GM12891 (cell line): ENCODE data around the gene ACTA2.
A peak's percentile ranks its signal among the peaks of the same experiment; 100 is the strongest.

Source experiments
- DNase-seq: peaks from one replicate; pipeline ENCODE4 v3.0.0; 2011; ENCODE audit warnings: low spot score; ENCODE audit not compliant: insufficient read length
- FAIRE-seq: peaks from 2 replicates; lab custom pipeline; 2011; peaks lifted over from hg19 to GRCh38; lab: Jason Lieb, UNC
- PAX5 ChIP-seq: IDR thresholded peaks from 2 replicates; pipeline ENCODE4 v1.6.1; 2011; ENCODE audit warnings: low read length, moderate library complexity, mild to moderate bottlenecking; ENCODE audit not compliant: insufficient read depth, severe bottlenecking
- POLR2A ChIP-seq: IDR thresholded peaks from 2 replicates; pipeline ENCODE4 v1.6.1; 2011; ENCODE audit warnings: low read depth, low read length, control low read depth
- POLR2AphosphoS5 ChIP-seq: IDR thresholded peaks from 2 replicates; pipeline ENCODE4 v1.6.1; 2011; ENCODE audit warnings: low read depth, low read length, control low read depth
- POU2F2 ChIP-seq: IDR thresholded peaks from 2 replicates; pipeline ENCODE4 v1.6.1; 2011; ENCODE audit warnings: low read depth, mild to moderate bottlenecking, control low read depth, low read length, moderate library complexity
- SPI1 ChIP-seq: IDR thresholded peaks from 2 replicates; pipeline ENCODE4 v1.6.1; 2011; ENCODE audit warnings: low read depth, low read length, control low read depth
- TAF1 ChIP-seq: IDR thresholded peaks from 2 replicates; pipeline ENCODE4 v1.6.1; 2011; ENCODE audit warnings: low read depth, low read length, control low read depth

The ACTA2 gene

GRCh38 chr10:88983206-88983605, 30.6 kb upstream of the ACTA2 start:
- TF ChIP-seq POLR2A (no peak), SPI1 (peak; percentile 31; the same call in 1 of the 2 replicates)
- DNase-seq, result no peak
- no peak for FAIRE-seq

- TF ChIP-seq PAX5 (no peak), TAF1 (no peak), POU2F2 (no peak), POLR2AphosphoS5 (no peak), POLR2A (no peak), SPI1 (no peak)
- no peak for FAIRE-seq
- DNase-seq, result no peak
These were observed 29.8 kb upstream of the ACTA2 start for GRCh38 chr10:88982366-88982765.

GRCh38 chr10:88981435-88981834, 28.9 kb upstream of the ACTA2 start:
- no peak for DNase-seq
- TF ChIP-seq SPI1, result no peak
- no peak for FAIRE-seq

- no peak for DNase-seq
These were observed 28.2 kb upstream of the ACTA2 start for GRCh38 chr10:88980800-88981199.

GRCh38 chr10:88980247-88980646, 27.7 kb upstream of the ACTA2 start:
- TF ChIP-seq SPI1 (no peak), PAX5 (no peak), TAF1 (no peak), POU2F2 (no peak), POLR2AphosphoS5 (no peak), POLR2A (no peak)
- FAIRE-seq, result peak; percentile 48
- DNase-seq, result no peak

More at GRCh38 chr10:88980800-88981199, 28.2 kb upstream of the ACTA2 start:
- no peak for FAIRE-seq
- TF ChIP-seq SPI1, result no peak
- no peak for TF ChIP-seq TAF1
- no peak for TF ChIP-seq PAX5
- TF ChIP-seq POLR2A, result no peak
- no peak for TF ChIP-seq POLR2AphosphoS5
- TF ChIP-seq POU2F2, result no peak

- no peak for FAIRE-seq
These were observed 27.0 kb upstream of the ACTA2 start for GRCh38 chr10:88979603-88980002.

GRCh38 chr10:88979153-88979562, 26.6 kb upstream of the ACTA2 start:
- FAIRE-seq, result peak; percentile 62
- no peak for TF ChIP-seq POU2F2
- TF ChIP-seq PAX5, result no peak
- TF ChIP-seq POLR2A, result no peak
- TF ChIP-seq POLR2AphosphoS5, result no peak
- TF ChIP-seq TAF1, result no peak
- no peak for TF ChIP-seq SPI1
- DNase-seq, result no peak

More at GRCh38 chr10:88979603-88980002, 27.0 kb upstream of the ACTA2 start:
- TF ChIP-seq TAF1 (no peak), SPI1 (no peak)
- no peak for DNase-seq

- no peak for FAIRE-seq
- TF ChIP-seq SPI1 (no peak), POU2F2 (no peak), TAF1 (no peak), POLR2AphosphoS5 (no peak), POLR2A (no peak)
- no peak for DNase-seq
These were observed 25.9 kb upstream of the ACTA2 start for GRCh38 chr10:88978463-88978862.

GRCh38 chr10:88975377-88975720, 22.8 kb upstream of the ACTA2 start:
- no peak for TF ChIP-seq PAX5
- TF ChIP-seq POU2F2, result no peak
- no peak for TF ChIP-seq POLR2A
- no peak for TF ChIP-seq SPI1
- TF ChIP-seq POLR2AphosphoS5, result no peak
- TF ChIP-seq TAF1, result no peak
- DNase-seq, result no peak
- FAIRE-seq, result peak; percentile 16

GRCh38 chr10:88974446-88975376, 22.1 kb upstream of the ACTA2 start:
- FAIRE-seq (peak; percentile 71), DNase-seq (no peak)
- TF ChIP-seq POU2F2, result no peak

- FAIRE-seq (no peak), DNase-seq (no peak)
- TF ChIP-seq POLR2AphosphoS5 (no peak), PAX5 (no peak), POLR2A (no peak), POU2F2 (no peak), TAF1 (no peak), SPI1 (no peak)
These were observed 21.4 kb upstream of the ACTA2 start for GRCh38 chr10:88974012-88974411.
